WTC11 (cell line): ENCODE results near the gene CISD2. TPM values are rescaled to one million over a fixed set of nuclear protein-coding genes. Genes with fewer than 3 reads are reported as not detected.

Experiments
- ATAC-seq: fragments of 200-7000 bp; cut with Tn5 transposase; 2 replicates; pipeline ENCODE4 v1.10.0; 2021; ENCODE audit warnings: mild to moderate bottlenecking, moderate library complexity
- CTCF ChIA-PET: fragments of 300-600 bp; sonication (Branson Sonifier 250); formaldehyde crosslinking; loops from one replicate; lab custom pipeline; 2021; ENCODE audit warnings: antibody characterized with exemption; lab: Charles Lee
- POLR2A ChIA-PET: fragments of 350-600 bp; sonication (Branson Sonifier 250); formaldehyde crosslinking; loops from one replicate; lab custom pipeline; 2021; ENCODE audit warnings: antibody characterized with exemption; lab: Charles Lee
- DNase-seq: peaks from one replicate; pipeline ENCODE4 v3.0.0; 2021; ENCODE audit warnings: low spot score
- H3K27ac Mint-ChIP-seq: 2 replicates; pipeline ENCODE4 v1.8.0; 2021; ENCODE audit warnings: mixed read lengths
- H3K27me3 Mint-ChIP-seq: 2 replicates; pipeline ENCODE4 v1.8.0; 2021; ENCODE audit warnings: low read depth, mild to moderate bottlenecking, moderate library complexity, mixed read lengths
- H3K36me3 Mint-ChIP-seq: 2 replicates; pipeline ENCODE4 v1.8.0; 2021; ENCODE audit warnings: mixed read lengths
- H3K4me1 Mint-ChIP-seq: 2 replicates; pipeline ENCODE4 v1.8.0; 2022; ENCODE audit warnings: mixed read lengths
- H3K4me3 Mint-ChIP-seq: 2 replicates; pipeline ENCODE4 v1.8.0; 2021; ENCODE audit warnings: mild to moderate bottlenecking, moderate library complexity, mixed read lengths
- H3K9me3 Mint-ChIP-seq: 2 replicates; pipeline ENCODE4 v1.8.0; 2021; ENCODE audit warnings: mixed read lengths
- ESRRA ChIP-seq: sonication (generic); formaldehyde crosslinking; IDR thresholded peaks from 2 replicates; pipeline ENCODE4 v1.8.1; 2022; ENCODE audit warnings: mild to moderate bottlenecking, missing genetic modification reagents, borderline replicate concordance
- GABPB1 ChIP-seq: sonication (generic); formaldehyde crosslinking; IDR thresholded peaks from 2 replicates; pipeline ENCODE4 v1.8.1; 2023; ENCODE audit warnings: mild to moderate bottlenecking, missing genetic modification reagents
- NR3C1 ChIP-seq: sonication (generic); formaldehyde crosslinking; conservative IDR thresholded peaks from 2 replicates; pipeline ENCODE4 v1.8.1; 2023; ENCODE audit warnings: low read depth, mild to moderate bottlenecking, missing genetic modification reagents
- TEAD1 ChIP-seq: sonication (generic); formaldehyde crosslinking; IDR thresholded peaks from 2 replicates; pipeline ENCODE4 v1.8.0; 2022; ENCODE audit warnings: mild to moderate bottlenecking, missing genetic modification reagents
- ZNF138 ChIP-seq: sonication (generic); formaldehyde crosslinking; conservative IDR thresholded peaks from 2 replicates; pipeline ENCODE4 v1.8.1; 2022; ENCODE audit warnings: mild to moderate bottlenecking, moderate library complexity, missing genetic modification reagents
- ZNF317 ChIP-seq: sonication (generic); formaldehyde crosslinking; IDR thresholded peaks from 2 replicates; pipeline ENCODE4 v1.8.1; 2023; ENCODE audit warnings: low read depth, mild to moderate bottlenecking, moderate library complexity, missing genetic modification reagents, borderline replicate concordance
- ZNF671 ChIP-seq: fragments of 250-450 bp; sonication (Bioruptor Pico); IDR thresholded peaks from 2 replicates; pipeline ENCODE4 v1.8.0; 2021; ENCODE audit warnings: mild to moderate bottlenecking
- total RNA-seq: library from RNA; stranded (reverse); gene quantifications from 3 replicates; pipeline ENCODE4 v1.2.3, GENCODE V29; 2021
- TF ChIP-seq, protein P1 (sequence below): sonication (generic); formaldehyde crosslinking; IDR thresholded peaks from 2 replicates; pipeline ENCODE4 v1.8.0; 2022; ENCODE audit warnings: mild to moderate bottlenecking, missing genetic modification reagents
- TF ChIP-seq, protein P2 (sequence below): sonication (generic); formaldehyde crosslinking; IDR thresholded peaks from 2 replicates; pipeline ENCODE4 v1.8.0; 2023; ENCODE audit warnings: missing genetic modification reagents
- TF ChIP-seq, protein P3 (sequence below): sonication (generic); formaldehyde crosslinking; IDR thresholded peaks from 2 replicates; pipeline ENCODE4 v1.8.0; 2022; ENCODE audit warnings: mild to moderate bottlenecking, missing genetic modification reagents
- TF ChIP-seq, protein P4 (sequence below): sonication (generic); formaldehyde crosslinking; IDR thresholded peaks from 2 replicates; pipeline ENCODE4 v1.8.1; 2022; ENCODE audit warnings: low read depth, missing genetic modification reagents, borderline replicate concordance
- TF ChIP-seq, protein P5 (sequence below): sonication (generic); formaldehyde crosslinking; IDR thresholded peaks from 2 replicates; pipeline ENCODE4 v1.8.1; 2023; ENCODE audit warnings: mild to moderate bottlenecking, moderate library complexity, missing genetic modification reagents
- TF ChIP-seq, protein P6 (sequence below): sonication (generic); formaldehyde crosslinking; conservative IDR thresholded peaks from 2 replicates; pipeline ENCODE4 v1.8.1; 2023; ENCODE audit warnings: mild to moderate bottlenecking, low read depth, missing genetic modification reagents, moderate library complexity
- TF ChIP-seq, protein P7 (sequence below): sonication (generic); formaldehyde crosslinking; IDR thresholded peaks from 2 replicates; pipeline ENCODE4 v1.8.0; 2022; ENCODE audit warnings: mild to moderate bottlenecking, missing genetic modification reagents

Gene CISD2
- total RNA-seq, 1 experiment from 2014 or later: 30.0 TPM

DNA sequence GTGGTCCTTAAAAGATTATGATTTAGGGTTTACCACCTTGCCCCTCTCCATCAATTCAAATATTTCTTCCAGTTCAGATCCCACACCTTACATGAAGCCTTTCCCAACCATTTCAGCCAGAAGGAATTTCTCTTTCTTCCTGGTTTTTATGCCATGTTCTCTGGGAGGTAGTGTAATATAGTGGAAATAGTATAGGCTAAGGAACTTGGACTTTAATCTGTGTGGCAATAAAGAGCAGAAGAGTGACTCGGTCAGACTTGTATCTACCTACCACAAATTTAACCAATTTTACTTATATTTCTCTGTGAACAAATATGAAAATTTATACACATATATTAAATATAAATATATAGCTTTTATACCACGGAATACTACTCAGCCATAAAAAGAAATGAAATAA, 18.4 kb upstream of the CISD2 start:
- ChIA-PET POLR2A (interaction anchor here (1.1 kb wide), 1 partner anchor 402 kb away, joined by 3 read pairs; no protein-coding TSS in a partner anchor), CTCF (no interaction called here)
- Mint-ChIP-seq H3K36me3 (no peaks in the 10 kb centered on the region), H3K9me3 (no peaks in the 10 kb centered on the region; the same call in 1 of the 2 replicates), H3K27ac (no peak overlapping the region), H3K4me1 (0 out of 2 replicates have a peak, but pooled peaks cover 2% of the 10 kb centered on the region), H3K27me3 (no peaks in the 10 kb centered on the region; the same call in 1 of the 2 replicates), H3K4me3 (no peak overlapping the region)
- no peak for ATAC-seq
- DNase-seq: no peak
- TF ChIP-seq ZNF317 (CRISPR knock-in tag) (no peak), ZNF671 (CRISPR knock-in tag) (no peak), ZNF138 (CRISPR knock-in tag) (no peak), TEAD1 (CRISPR knock-in tag) (no peak), NR3C1 (CRISPR knock-in tag) (no peak), GABPB1 (no peak), ESRRA (CRISPR knock-in tag) (no peak)
- TF ChIP-seq, protein P1, sequence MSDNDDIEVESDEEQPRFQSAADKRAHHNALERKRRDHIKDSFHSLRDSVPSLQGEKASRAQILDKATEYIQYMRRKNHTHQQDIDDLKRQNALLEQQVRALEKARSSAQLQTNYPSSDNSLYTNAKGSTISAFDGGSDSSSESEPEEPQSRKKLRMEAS: no peak
- TF ChIP-seq, protein P2, sequence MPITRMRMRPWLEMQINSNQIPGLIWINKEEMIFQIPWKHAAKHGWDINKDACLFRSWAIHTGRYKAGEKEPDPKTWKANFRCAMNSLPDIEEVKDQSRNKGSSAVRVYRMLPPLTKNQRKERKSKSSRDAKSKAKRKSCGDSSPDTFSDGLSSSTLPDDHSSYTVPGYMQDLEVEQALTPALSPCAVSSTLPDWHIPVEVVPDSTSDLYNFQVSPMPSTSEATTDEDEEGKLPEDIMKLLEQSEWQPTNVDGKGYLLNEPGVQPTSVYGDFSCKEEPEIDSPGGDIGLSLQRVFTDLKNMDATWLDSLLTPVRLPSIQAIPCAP: no peak
- TF ChIP-seq, protein P3, sequence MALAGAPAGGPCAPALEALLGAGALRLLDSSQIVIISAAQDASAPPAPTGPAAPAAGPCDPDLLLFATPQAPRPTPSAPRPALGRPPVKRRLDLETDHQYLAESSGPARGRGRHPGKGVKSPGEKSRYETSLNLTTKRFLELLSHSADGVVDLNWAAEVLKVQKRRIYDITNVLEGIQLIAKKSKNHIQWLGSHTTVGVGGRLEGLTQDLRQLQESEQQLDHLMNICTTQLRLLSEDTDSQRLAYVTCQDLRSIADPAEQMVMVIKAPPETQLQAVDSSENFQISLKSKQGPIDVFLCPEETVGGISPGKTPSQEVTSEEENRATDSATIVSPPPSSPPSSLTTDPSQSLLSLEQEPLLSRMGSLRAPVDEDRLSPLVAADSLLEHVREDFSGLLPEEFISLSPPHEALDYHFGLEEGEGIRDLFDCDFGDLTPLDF: no peak
- TF ChIP-seq, protein P4, sequence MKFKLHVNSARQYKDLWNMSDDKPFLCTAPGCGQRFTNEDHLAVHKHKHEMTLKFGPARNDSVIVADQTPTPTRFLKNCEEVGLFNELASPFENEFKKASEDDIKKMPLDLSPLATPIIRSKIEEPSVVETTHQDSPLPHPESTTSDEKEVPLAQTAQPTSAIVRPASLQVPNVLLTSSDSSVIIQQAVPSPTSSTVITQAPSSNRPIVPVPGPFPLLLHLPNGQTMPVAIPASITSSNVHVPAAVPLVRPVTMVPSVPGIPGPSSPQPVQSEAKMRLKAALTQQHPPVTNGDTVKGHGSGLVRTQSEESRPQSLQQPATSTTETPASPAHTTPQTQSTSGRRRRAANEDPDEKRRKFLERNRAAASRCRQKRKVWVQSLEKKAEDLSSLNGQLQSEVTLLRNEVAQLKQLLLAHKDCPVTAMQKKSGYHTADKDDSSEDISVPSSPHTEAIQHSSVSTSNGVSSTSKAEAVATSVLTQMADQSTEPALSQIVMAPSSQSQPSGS: no peak
- TF ChIP-seq, protein P5, sequence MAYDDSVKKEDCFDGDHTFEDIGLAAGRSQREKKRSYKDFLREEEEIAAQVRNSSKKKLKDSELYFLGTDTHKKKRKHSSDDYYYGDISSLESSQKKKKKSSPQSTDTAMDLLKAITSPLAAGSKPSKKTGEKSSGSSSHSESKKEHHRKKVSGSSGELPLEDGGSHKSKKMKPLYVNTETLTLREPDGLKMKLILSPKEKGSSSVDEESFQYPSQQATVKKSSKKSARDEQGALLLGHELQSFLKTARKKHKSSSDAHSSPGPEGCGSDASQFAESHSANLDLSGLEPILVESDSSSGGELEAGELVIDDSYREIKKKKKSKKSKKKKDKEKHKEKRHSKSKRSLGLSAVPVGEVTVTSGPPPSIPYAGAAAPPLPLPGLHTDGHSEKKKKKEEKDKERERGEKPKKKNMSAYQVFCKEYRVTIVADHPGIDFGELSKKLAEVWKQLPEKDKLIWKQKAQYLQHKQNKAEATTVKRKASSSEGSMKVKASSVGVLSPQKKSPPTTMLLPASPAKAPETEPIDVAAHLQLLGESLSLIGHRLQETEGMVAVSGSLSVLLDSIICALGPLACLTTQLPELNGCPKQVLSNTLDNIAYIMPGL (CRISPR knock-in tag): no peak
- TF ChIP-seq, protein P6, sequence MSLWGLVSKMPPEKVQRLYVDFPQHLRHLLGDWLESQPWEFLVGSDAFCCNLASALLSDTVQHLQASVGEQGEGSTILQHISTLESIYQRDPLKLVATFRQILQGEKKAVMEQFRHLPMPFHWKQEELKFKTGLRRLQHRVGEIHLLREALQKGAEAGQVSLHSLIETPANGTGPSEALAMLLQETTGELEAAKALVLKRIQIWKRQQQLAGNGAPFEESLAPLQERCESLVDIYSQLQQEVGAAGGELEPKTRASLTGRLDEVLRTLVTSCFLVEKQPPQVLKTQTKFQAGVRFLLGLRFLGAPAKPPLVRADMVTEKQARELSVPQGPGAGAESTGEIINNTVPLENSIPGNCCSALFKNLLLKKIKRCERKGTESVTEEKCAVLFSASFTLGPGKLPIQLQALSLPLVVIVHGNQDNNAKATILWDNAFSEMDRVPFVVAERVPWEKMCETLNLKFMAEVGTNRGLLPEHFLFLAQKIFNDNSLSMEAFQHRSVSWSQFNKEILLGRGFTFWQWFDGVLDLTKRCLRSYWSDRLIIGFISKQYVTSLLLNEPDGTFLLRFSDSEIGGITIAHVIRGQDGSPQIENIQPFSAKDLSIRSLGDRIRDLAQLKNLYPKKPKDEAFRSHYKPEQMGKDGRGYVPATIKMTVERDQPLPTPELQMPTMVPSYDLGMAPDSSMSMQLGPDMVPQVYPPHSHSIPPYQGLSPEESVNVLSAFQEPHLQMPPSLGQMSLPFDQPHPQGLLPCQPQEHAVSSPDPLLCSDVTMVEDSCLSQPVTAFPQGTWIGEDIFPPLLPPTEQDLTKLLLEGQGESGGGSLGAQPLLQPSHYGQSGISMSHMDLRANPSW (CRISPR knock-in tag): no peak
- TF ChIP-seq, protein P7, sequence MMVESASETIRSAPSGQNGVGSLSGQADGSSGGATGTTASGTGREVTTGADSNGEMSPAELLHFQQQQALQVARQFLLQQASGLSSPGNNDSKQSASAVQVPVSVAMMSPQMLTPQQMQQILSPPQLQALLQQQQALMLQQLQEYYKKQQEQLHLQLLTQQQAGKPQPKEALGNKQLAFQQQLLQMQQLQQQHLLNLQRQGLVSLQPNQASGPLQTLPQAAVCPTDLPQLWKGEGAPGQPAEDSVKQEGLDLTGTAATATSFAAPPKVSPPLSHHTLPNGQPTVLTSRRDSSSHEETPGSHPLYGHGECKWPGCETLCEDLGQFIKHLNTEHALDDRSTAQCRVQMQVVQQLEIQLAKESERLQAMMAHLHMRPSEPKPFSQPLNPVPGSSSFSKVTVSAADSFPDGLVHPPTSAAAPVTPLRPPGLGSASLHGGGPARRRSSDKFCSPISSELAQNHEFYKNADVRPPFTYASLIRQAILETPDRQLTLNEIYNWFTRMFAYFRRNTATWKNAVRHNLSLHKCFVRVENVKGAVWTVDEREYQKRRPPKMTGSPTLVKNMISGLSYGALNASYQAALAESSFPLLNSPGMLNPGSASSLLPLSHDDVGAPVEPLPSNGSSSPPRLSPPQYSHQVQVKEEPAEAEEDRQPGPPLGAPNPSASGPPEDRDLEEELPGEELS: no peak
